SJCRH30 (cell line): ENCODE results near the gene SLC7A7. TPM values are rescaled to one million over a fixed set of nuclear protein-coding genes. Genes with fewer than 3 reads are reported as not detected.
A peak's percentile ranks its signal among the peaks of the same experiment; 100 is the strongest.
"Not testable (repeated sequence)": the region's sequence is repeated elsewhere in the genome, so short reads cannot be mapped to it uniquely, and the experiment has no call there.

ENCODE experiments used
- DNase-seq, 2 experiments: peaks; one replicate each; pipeline ENCODE4 v3.0.0-alpha.2; 2015 to 2020
- H3K27ac ChIP-seq: fragments of 250-450 bp; sonication (Bioruptor Pico); 2 replicates; pipeline ENCODE4 v1.5.1; 2020; ENCODE audit warnings: mild to moderate bottlenecking, moderate library complexity
- H3K27me3 ChIP-seq: fragments of 250-450 bp; sonication (Bioruptor Pico); 2 replicates; pipeline ENCODE4 v1.5.1; 2020; ENCODE audit warnings: mild to moderate bottlenecking, moderate library complexity
- H3K36me3 ChIP-seq: fragments of 250-450 bp; sonication (Bioruptor Pico); 2 replicates; pipeline ENCODE4 v1.5.1; 2020; ENCODE audit warnings: mild to moderate bottlenecking, moderate library complexity
- H3K4me1 ChIP-seq: fragments of 250-450 bp; sonication (Bioruptor Pico); 2 replicates; pipeline ENCODE4 v1.5.1; 2020; ENCODE audit warnings: mild to moderate bottlenecking, moderate library complexity
- H3K4me3 ChIP-seq: fragments of 250-450 bp; sonication (Bioruptor Pico); 2 replicates; pipeline ENCODE4 v1.5.1; 2020; ENCODE audit warnings: mild to moderate bottlenecking, moderate library complexity
- H3K9me3 ChIP-seq: fragments of 250-450 bp; sonication (Bioruptor Pico); replicated peaks from 2 replicates; pipeline ENCODE4 v1.5.1; 2020; ENCODE audit warnings: mild to moderate bottlenecking, moderate library complexity
- total RNA-seq: library from RNA; depleted of rRNA; stranded (reverse); fragments of >200 nt; shearing (Covaris generic); gene quantifications from 2 replicates; pipeline ENCODE4 v1.2.3, GENCODE V29; 2014

SLC7A7 gene
- total RNA-seq, 1 experiment from 2014 or later, result 47.8 TPM

DNA sequence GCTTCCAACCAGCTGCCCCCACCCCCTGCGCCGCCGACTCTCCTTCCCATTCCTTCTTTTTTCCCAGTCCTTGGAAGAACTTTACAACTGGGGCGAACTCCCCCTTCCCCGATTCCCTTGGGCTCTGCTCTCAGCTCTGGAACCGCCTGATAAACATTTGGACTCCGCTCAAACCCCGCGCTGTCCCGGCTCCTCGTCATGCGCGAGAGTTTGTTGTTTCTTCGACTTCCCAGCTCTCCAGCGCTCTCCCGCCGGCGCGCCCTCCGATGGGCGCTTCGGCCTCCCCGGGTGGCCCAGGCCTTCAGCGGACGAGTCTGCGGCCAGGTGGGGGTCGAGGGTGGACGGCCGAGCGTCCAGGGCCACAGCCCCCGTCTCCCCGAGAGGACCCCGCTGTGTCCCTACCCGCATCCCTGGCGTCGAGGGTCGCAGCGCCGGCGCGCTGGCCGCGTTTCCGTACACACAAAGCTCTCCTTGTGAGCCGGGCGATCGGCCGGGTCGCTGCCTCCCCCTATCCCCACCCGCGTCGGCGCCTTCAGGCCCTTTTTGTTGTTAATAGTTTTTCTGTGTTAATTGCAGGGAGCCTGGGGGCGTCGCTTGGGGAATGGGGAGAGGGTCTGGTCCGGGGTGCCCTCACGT, 22.0 kb upstream of the SLC7A7 start:
- no peaks in the 10 kb centered on the region for H3K27me3 ChIP-seq
- H3K27ac ChIP-seq, result peak overlapping the region; percentile 85
- H3K4me3 ChIP-seq, result peak overlapping the region; percentile 95
- no peaks in the 10 kb centered on the region for H3K9me3 ChIP-seq
- H3K4me1 ChIP-seq, result peaks cover 14% of the 10 kb centered on the region
- DNase-seq, result peak in 1 of 2 experiments; percentile 63
- peaks cover 22% of the 10 kb centered on the region for H3K36me3 ChIP-seq

DNA sequence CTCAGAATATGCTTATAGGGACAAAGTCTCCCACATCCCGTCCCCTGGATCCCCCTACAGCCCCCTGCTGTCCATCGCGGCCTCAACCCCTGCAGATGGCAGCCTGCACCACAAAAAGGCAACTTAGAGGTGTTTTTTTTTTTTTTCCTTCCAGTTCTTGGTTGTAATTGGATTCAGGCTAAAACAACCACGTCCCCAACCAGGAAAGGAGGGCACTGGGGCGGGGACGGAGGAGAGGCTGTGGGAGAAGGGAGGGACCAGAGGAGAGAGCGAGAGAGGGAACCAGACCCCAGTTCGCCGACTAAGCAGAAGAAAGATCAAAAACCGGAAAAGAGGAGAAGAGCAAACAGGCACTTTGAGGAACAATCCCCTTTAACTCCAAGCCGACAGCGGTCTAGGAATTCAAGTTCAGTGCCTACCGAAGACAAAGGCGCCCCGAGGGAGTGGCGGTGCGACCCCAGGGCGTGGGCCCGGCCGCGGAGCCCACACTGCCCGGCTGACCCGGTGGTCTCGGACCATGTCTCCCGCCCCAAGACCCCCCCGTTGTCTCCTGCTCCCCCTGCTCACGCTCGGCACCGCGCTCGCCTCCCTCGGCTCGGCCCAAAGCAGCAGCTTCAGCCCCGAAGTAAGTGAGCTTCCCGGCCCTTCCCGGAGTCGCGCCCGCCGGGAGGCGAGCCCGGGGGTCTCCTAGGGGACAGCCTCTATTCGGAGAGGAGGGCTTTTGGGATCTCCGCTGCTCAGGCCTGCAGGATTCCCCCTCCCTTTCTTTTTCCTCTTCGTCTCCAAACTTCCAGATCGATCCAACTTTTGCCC, 21.3 kb upstream of the SLC7A7 start, which contains the start of gene MMP14:
TSS of gene MMP14 (plus strand) at position 285 of the 813 bp plus-strand sequence. CDS start at position 518, 233 bp downstream.
- H3K9me3 ChIP-seq, result no peaks in the 10 kb centered on the region
- no peaks in the 10 kb centered on the region for H3K27me3 ChIP-seq
- H3K36me3 ChIP-seq, result peaks cover 16% of the 10 kb centered on the region
- peak within 1 kb of the TSS; percentile 85 for H3K27ac ChIP-seq
- peaks cover 14% of the 10 kb centered on the region for H3K4me1 ChIP-seq
- peak within 1 kb of the TSS; percentile 95 for H3K4me3 ChIP-seq
- DNase-seq, result peak; percentile 87 to 89

DNA sequence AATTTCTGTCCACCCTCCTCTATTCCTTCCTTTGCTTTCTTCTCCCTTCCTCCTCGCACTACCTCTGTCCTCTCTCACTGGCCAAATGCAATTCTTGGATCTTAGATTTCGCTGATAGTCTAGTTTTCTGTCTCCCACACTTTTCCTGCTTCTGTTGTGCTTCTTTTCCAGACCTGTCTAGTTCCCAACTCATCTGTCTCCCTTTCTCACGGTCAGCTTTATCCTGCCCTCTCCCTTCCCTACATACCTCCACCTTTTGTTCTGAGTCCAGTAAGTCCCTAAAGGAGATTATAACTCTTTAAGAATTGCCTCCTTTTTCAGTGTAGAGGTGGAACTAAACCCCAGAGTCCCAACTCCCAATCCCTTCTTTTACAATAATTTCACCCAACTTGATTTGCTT, 20.3 kb upstream of the SLC7A7 start:
- Histone ChIP-seq H3K36me3 (peaks cover 19% of the 10 kb centered on the region), H3K27me3 (no peaks in the 10 kb centered on the region), H3K4me1 (peaks cover 14% of the 10 kb centered on the region), H3K27ac (no peak overlapping the region), H3K9me3 (no peaks in the 10 kb centered on the region), H3K4me3 (no peak overlapping the region)
- no peak for DNase-seq

DNA sequence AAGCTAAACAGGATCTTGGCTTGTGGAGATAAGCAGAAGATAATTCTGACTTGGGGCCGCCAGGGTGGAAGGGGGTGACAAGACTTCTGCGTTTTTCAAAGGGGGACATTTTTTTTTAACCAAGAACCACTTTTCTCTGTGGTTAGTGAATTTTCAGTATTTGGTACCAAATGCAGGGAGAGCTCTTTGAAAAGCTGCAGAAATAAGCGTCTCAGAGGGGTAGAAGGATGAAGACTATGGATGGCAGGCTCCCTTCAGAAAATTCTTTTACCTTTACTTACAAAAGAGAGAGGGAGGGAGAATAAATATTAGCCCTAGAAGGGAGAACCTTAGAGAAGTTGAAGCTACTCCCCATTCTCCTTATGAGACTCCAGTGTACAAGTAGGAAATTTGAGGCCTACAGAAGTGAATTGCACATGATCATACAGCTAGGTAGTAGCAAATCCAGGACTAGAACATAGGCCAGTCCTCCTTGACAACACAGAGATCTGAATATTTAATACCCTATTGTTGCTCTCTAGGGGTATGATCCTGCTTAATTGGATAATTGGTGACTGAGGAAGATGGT, 15.3 kb upstream of the SLC7A7 start:
- Histone ChIP-seq H3K27ac (peak overlapping the region; percentile 68), H3K4me3 (peak overlapping the region; percentile 87), H3K9me3 (no peaks in the 10 kb centered on the region), H3K27me3 (no peaks in the 10 kb centered on the region), H3K36me3 (peaks cover 16% of the 10 kb centered on the region), H3K4me1 (no peaks in the 10 kb centered on the region)
- no peak for DNase-seq

DNA sequence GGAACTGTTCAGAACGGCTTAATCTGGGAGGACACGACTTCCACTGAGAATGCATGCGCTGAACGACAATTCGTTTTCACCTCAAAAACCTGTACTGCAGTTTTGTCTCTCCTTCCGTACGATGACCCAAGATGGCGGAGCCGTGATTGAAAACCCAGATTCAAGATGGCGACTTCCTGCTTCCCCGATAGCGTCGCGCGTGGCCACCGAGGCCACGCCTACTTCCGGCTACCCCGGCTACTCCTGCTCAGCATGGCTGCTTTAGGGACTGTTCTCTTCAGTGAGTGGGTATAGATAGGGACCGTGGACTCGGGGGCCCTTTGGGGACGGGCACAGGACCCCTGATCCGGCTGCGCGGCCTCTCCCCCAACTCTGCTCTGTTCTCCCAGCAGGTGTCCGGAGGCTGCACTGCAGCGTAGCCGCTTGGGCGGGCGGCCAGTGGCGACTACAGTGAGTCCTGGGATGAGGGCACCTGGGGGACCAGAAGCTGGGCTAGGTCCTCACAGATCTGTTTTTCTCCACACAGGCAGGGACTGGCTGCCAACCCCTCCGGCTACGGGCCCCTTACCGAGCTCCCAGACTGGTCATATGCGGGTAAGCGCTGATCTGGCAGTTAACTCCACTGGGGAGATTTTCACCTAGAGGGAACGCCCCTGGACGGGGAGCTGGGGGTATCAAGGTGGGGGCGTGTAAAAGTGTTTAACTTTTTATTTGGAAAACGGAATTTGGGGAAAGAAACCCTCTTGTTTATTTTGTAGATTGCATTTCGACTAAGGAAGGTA, 14.6 kb upstream of the SLC7A7 start, which contains the start of gene MRPL52:
TSS of gene MRPL52 (plus strand) at position 227 of the 782 bp plus-strand sequence. CDS start at position 253, 26 bp downstream.
- Histone ChIP-seq H3K4me3 (peak within 1 kb of the TSS; percentile 87), H3K27me3 (no peaks in the 10 kb centered on the region), H3K36me3 (peaks cover 16% of the 10 kb centered on the region), H3K27ac (peak within 1 kb of the TSS; percentile 68), H3K9me3 (no peaks in the 10 kb centered on the region), H3K4me1 (peaks cover 3% of the 10 kb centered on the region; the same call in 1 of the 2 replicates)
- peak; percentile 92 to 95 for DNase-seq

DNA sequence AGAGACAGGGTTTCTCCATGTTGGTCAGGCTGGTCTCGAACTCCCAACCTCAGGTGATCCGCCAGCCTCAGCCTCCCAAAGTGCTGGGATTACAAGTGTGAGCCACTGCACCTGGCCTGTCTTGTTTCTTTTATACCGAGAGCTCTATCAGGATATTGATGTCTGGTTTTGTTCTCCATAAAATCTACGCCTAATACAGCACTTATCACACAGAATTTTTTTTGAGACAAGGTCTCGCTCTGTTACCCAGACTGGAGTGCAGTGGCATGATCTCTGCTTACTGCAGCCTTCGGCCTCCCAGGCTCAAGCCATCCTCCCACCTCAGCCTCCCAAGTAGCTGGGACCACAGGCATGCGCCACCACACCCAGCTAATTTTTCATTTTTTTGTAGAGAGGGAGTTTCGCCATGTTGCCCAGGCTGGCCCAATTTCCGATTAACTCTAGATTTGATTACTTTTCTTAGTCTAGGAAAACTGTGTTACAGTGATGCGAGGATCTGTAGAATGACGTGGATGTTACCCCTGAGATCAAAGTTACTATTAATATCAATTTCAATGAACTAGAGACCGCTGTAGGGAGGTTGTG, 13.9 kb upstream of the SLC7A7 start:
- Histone ChIP-seq H3K4me3 (peak overlapping the region; percentile 87), H3K36me3 (peaks cover 13% of the 10 kb centered on the region), H3K27ac (peak overlapping the region; percentile 68)
- H3K4me1 ChIP-seq, H3K27me3 ChIP-seq, DNase-seq, H3K9me3 ChIP-seq: not testable (repeated sequence)

DNA sequence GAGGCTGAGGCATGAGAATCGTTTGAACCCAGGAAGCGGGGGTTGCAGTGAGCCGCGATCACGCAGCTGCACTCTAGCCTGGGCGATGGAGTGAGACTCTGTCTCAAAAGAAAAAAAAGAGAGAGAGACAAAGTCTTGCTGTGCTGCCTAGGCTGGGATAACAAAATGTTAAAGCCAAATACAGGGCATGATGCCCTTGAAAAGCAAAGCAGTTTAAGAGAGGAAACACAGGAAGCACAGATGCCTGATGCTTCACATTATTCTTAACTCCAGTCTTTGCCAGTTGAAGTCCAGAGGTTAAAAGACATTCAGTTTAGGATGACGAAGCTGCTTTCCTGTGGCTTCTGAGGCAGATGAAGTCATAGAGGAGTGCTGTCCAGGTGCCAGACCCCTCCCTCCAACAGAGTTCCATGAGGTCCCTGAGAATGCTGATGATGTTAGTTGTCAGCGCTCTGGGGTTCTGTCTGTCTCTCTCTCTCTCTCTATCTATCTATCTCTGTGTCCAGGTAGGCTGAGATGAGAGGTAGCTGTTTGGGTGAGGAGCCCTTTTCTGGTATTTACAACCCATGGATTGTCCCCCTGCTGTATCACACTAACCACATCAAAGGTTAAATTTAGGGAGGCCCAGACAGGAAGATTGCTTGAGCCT, 9.6 kb upstream of the SLC7A7 start:
- Histone ChIP-seq H3K9me3 (no peaks in the 10 kb centered on the region), H3K4me3 (no peak overlapping the region), H3K27ac (peak overlapping the region; percentile 71), H3K27me3 (no peaks in the 10 kb centered on the region), H3K4me1 (peaks cover 35% of the 10 kb centered on the region), H3K36me3 (no peaks in the 10 kb centered on the region)
- peak; percentile 78 to 81 for DNase-seq

DNA sequence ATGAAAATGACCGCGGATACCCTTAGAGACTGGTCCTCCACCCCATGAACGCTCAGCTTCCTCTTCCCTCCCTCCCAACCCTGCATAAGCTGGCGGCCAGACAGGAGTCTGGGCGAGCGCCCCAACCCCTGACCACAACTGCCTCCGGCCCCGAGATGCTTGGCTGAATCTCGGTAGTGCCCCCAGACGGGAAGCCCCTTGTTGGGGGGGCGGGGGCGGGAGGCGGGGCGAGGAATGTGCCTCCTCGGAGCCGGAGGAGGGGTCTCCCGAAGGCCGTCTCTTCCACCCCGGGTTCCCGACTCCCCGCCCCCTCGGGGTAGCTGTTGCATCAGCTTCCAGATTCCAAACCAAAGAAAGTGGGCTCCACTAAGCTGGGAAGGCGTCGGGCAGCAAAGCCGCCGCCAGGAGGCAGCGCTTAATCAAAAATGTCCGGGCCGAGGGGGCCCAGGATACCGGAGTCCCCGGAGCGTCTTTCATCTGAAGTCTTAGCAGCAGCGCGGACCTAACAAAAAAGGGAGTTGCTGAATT, 7.4 kb upstream of the SLC7A7 start:
- no peaks in the 10 kb centered on the region for H3K27me3 ChIP-seq
- peak overlapping the region; percentile 92 for H3K27ac ChIP-seq
- H3K9me3 ChIP-seq, result no peaks in the 10 kb centered on the region
- peak; percentile 72 to 82 for DNase-seq
- H3K36me3 ChIP-seq, result no peaks in the 10 kb centered on the region
- H3K4me3 ChIP-seq, result peak overlapping the region; percentile 33
- peaks cover 45% of the 10 kb centered on the region for H3K4me1 ChIP-seq

DNA sequence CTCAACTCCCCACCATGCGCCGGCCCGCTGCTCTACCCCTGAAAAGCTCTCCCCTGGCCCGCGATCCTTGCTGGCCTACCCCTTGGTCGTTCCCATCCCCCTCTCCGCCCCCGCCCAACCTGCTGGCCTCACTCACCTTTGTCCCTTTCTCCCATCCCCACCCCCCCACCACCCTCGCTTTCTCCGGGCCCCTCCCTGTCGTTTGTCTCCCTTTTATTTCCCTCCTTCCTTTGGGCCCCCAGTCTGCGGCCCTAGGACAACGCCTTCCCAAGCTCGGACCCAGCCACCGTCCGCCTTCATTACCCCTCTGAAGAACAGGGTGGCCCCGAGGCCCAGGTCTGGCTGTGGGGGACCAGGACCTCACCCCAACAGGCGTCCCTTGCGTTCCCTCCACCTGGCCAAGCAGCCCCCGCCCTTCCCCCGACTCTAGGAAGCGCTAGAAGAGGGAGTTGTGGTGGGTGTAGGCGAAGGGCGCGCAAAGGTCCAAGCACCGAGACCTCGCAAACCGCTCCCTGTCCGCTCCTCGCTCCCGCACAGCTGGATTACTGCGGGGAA, 6.9 kb upstream of the SLC7A7 start:
- Histone ChIP-seq H3K9me3 (no peaks in the 10 kb centered on the region), H3K36me3 (no peaks in the 10 kb centered on the region), H3K27ac (peak overlapping the region; percentile 92), H3K27me3 (no peaks in the 10 kb centered on the region), H3K4me1 (peaks cover 45% of the 10 kb centered on the region), H3K4me3 (no peak overlapping the region)
- DNase-seq, result no peak

DNA sequence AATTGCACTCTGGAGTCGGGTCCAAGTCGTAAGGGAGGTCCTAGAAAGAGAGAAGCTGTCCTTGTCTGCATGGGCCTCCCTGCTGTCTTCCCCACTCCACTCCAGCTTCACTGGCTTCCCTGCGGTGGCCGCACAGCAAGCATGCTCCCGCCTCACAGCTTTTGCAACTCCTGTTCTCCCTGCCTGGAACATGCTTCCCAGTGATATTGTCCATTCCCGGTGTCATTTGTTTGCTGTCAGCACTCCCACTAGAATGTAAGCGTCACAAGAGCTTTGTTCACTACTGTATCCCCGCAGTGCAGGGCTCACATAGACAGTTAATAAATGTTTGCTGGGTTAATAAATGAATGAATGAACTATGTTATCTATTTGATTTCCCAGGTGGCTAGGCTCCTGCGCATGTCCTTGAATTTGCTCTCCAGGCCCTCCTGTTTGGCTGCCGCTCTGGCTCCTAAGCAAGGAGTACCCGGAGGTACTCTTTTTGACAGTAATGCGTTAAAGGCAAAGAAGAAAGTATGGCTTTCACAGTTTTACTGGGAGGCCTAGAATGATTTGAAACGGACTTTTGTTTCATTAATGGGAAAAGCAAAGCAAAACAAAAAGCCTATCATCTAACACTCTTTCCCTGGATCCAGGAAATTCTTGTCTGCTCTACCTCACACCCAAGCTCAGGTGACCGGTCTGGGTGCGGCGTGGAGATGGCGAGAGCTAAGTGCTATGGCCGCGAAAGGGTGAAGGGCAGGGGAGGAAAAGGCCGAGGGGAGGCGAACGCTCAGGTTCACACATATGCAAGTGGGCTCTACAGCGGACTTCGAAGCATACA, 6.2 kb upstream of the SLC7A7 start:
- Histone ChIP-seq H3K4me1 (peaks cover 45% of the 10 kb centered on the region), H3K9me3 (no peaks in the 10 kb centered on the region), H3K36me3 (no peaks in the 10 kb centered on the region), H3K4me3 (no peak overlapping the region), H3K27ac (peak overlapping the region; percentile 92), H3K27me3 (no peaks in the 10 kb centered on the region)
- peak; percentile 85 to 86 for DNase-seq

DNA sequence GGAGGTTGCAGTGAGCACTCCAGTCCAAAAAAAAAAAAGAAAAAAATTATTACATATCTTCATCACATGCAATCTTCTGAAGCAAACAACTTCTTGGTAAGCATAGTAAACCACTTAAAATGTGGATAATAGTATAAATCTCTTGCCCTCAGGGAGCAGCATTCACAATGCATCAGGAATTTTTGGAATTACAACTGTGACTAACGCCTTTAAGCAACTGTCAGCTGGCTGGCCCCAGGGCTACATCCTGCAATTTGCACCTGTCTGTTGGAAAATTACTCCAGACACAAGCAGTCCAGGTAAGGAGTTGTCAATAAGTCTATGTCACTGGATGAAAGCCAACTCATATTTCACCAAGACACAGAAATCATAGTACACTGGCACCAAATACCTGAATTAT, 5.5 kb upstream of the SLC7A7 start:
- Histone ChIP-seq H3K27me3 (no peaks in the 10 kb centered on the region), H3K9me3 (no peaks in the 10 kb centered on the region), H3K27ac (peak overlapping the region; percentile 92), H3K36me3 (no peaks in the 10 kb centered on the region), H3K4me3 (no peak overlapping the region), H3K4me1 (peaks cover 49% of the 10 kb centered on the region)
- peak; percentile 87 to 90 for DNase-seq

DNA sequence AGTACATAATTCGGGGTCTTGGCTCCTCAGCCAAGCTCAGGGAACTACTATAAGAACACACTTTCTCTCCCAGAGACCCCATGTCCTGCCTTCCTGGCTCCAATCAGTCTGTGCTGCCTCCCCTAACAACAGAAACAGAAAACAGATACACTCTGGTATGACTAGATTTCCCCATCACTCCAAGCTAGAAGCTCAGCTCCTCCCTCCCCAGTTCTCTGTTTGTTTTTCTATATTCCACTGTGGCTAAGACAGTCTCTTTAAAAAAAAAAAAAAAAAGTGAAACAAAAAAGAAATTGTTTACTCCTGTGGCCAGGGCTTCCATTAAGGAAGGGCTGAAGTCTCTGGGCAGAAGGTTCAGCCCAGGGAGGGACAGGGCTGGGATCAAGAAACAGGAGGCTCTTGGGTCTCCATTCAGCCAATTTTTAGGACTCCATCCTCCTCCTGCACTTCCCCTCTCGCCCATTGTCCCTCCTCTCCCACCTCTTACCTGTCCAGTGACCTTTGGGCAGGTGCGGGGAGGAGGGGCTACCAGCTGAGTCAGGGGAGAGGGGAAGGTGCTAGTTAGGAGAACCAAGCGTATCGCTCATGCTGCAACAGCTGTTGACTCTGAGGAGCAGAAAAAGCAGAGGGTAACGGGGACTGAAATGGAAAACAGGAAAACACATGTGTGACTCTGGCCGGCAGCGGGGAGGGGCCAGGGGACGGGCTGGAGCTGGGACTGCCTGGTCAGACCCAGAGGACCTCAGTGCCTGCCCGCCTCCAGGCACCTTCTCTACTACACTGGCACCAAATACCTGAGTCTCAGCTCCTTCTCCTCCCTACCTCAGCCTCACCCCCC, 4.1 kb upstream of the SLC7A7 start:
- peak; percentile 85 to 89 for DNase-seq

More for the DNA sequence above, 4.1 kb upstream of the SLC7A7 start:
- Histone ChIP-seq H3K9me3 (no peaks in the 10 kb centered on the region), H3K27me3 (no peaks in the 10 kb centered on the region), H3K4me1 (peaks cover 48% of the 10 kb centered on the region), H3K4me3 (peak overlapping the region; percentile 36), H3K36me3 (no peaks in the 10 kb centered on the region), H3K27ac (peak overlapping the region; percentile 92)
